Ramos (cell line): Measurements from ENCODE around the gene PRR14.

Experiments
- in situ Hi-C: fragments of 300-500 bp; cut with MboI; formaldehyde crosslinking; loops from one replicate; pipeline ENCODE4 v1.14.3; 2022; ENCODE audit warnings: low sequenced_read_pairs; ENCODE audit not compliant: unreplicated experiment

PRR14 gene

DNA sequence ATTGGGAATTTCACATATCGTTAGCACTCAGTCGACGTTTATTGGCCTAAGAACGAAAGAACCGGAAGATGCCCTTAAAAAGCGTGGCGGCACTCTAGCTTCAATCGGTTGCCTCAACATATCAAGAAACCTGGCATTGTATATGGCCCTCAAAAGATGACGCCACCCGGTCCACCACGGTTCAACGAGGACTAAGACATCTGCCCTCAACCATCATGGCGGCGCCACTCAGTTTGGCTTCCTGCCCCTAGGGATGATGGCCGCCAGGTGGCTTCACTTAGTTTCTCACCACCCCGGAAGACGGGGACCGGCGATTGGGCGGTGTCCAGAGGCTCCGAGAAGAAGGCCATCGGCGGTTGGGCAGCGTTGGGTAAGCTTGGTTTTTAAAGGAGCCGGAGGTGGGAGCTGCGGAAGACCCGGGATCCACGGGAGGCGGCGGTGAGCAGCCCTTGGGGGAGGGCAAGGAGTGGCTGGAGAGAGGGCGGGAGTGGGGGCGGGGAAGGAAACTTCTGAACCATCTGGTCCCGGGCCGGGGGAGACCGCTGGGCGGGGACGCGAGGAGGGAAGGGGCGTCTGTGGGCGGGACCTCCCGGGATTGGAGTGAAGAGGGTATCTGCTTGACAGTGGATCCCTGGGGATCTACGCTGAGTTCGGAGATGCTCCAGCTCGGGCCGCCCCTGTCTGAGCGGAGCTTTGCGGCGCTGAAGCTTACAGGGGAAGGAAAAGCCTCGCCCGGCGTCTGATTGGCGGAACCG is at the start of gene PRR14:
PRR14 (plus strand) TSS at position 592 of the 755 bp plus-strand sequence. CDS start 686 bp downstream, outside the sequence.
- in situ Hi-C loops = loop anchor here (10.0 kb wide), 1 partner anchor 274 kb away; the partner anchor contains the start of gene FBXL19

DNA sequence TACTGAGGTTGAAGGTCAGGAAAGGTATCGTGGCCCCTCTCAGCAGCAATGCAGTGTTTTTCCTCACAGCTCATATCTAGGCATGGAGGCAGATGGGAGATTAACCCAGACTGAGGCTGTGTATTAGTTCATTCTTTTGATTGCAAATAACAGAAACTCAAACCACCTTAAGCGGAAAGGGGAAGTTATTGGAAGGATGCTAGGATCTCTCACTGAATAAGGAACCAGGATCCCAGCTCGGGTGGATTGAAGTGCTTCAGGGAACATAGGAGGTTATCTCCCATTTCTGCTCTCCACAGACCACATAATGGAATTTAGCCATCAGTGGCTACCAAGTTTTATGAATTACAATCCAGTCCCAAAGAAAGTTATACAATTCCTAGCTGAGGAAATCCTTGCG is 48.8 kb upstream of the PRR14 start:
- in situ Hi-C loops = no loop called here

DNA sequence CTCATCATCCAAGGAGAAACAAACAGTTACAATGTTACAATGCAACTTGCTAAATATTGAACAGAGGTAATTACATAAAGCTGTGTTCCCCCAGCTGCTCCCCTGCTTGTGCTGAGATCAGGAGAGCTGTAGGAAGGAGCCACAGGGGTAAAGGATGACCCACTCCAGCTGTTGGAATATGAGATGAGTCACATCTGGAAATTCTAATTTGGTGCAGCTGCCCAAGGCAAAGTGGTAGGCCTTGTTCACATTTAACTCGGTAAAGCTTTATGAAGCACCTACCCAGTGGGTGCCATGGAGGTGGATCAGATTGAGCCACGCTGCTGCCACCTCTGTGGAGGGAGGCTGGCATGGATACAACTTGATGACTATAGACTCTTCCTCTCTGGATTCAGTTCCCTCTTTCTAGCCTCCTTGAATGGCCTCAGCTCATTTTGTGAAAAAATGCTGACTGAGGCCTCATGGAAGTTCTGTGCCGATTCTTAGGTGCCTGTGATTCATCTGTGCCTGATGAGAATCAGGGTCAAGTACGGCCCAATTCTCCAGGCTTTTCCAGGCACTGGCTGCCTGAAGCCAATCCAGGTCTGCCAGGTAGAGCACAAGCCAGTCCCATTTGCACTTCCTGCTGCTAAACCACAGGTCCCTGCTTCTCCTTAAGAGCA is 48.0 kb upstream of the PRR14 start:
- in situ Hi-C loops = no loop called here

DNA sequence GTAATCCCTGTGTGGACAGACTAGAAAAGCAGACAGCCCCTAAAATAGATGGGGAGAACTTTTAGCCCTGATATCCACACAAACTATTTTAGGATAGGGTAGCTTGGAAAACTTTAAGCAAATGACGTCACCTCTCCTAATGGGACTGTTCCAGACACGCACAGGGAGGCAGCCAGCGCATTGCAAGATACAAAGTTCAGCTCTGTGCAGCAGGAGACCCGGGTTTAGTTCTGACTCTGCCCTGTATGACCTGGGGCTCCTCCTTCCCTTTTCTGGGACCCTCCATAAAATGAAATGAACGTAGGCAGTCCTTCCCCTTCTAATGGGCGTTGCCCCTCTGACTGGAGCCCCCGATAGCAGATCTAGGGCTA is 46.8 kb upstream of the PRR14 start:
- in situ Hi-C loops = no loop called here

DNA sequence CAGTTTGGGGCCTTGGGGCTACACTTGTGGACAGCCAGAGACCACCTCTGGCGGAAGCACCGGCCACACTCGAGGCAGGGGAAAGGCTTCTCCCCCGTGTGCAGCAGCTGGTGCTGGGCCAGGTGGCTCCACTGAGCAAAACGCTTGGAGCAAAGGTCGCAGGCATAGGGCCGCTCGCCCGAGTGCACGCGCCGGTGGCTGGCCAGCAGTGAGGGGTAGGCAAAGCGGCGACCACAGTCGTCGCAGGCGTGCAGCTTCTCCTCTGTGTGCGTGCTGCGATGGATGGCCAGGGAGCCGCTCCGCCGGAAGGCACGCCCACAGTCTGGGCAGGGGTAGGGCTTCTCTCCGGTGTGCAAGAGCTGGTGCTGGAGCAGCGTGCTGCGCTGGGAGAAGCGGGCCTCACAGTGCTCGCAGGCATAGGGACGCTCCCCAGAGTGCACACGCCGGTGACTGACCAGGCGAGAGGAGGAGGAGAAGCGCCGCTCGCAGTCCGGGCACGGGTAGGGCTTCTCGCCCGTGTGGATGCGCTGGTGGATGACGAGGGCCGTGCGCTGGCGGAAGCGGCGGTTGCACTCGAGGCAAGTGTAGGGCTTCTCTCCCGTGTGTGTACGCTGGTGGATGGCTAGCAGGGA is 46.3 kb upstream of the PRR14 start:
- in situ Hi-C loops = no loop called here

DNA sequence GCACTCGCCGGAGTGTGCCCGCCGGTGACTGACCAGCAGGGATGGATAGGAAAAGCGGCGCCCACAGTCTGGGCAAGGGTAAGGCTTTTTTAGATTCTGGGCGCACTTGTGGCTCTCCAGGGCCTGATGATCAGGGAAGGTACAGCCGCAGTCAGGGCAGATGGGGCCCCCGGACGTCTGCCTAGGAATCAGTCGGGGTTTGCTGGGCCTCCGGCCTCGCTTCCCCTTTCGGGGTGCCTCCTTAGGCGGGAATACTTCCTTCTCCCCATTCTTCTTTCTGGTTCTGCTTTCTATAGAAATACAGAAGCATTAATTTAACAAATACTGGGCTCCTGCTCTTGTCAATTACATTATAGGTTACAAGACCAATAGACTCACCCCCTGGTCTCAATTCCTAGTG is 45.6 kb upstream of the PRR14 start:
- in situ Hi-C loops = loop anchor here (5.0 kb wide), 1 partner anchor 183 kb away; no protein-coding TSS in a partner anchor

DNA sequence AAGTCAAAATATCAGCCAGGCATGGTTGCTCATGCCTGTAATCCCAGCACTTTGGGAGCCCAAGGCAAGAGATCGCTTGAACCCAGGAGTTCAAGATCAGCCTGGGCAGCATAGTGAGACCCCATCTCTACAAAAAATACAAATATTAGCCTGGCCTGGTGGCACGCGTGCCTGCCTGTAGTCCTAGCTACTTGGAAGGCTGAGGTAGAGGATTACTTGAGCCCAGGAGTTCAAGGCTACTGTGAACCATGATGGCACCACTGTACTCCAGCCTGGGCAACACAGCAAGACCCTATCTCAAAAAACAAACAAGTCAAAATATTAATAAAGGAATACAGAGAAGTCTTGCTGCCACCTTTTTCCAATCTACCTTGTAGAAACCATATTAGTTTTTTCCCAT is 44.8 kb upstream of the PRR14 start:
- in situ Hi-C loops = loop anchor here (5.0 kb wide), 1 partner anchor 184 kb away; no protein-coding TSS in a partner anchor

DNA sequence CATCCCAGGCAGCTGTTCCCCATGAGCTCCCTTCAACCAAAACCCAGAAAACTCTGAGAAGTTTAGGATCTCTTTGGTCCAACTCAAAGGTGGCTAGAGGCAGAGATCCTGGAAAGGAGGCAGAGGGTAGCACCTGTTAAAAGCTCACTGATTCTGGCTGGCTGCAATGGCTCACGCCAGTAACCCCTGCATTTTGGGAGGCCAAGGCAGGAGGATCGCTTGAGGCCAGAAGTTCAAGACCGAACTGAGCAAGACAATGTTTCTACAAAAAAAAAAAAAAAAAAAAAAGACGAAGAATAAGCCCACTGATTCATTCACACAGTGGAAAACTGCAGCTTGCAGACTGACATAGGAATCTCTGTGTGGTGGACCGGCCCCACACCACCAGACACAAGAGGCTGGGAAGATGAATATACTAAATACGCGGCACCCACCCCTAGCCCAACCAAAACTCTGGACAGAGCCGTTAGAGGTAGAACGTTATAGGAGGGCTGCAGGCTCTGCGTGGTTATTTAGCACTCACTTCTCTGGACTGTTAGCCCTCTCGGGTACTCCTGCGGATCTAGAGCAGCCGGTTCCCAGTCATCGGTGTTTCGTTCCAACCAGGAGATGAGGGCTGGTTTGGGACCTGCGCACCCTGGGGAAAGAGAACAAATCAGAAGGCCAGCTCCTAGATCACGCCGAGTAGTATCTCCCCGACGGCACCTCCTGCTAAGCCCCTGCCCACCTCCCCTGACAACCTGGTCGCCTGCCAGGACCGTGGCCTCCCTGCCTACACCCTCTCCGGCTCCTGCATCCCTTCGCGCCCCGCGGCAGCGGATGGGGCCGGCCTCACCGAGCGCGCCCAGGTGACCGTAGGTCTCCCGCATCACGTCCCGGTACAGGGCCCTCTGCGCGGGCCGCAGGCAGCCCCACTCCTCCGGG is 41.5 kb upstream of the PRR14 start:
- in situ Hi-C loops = loop anchor here (5.0 kb wide), 1 partner anchor 187 kb away; no protein-coding TSS in a partner anchor

DNA sequence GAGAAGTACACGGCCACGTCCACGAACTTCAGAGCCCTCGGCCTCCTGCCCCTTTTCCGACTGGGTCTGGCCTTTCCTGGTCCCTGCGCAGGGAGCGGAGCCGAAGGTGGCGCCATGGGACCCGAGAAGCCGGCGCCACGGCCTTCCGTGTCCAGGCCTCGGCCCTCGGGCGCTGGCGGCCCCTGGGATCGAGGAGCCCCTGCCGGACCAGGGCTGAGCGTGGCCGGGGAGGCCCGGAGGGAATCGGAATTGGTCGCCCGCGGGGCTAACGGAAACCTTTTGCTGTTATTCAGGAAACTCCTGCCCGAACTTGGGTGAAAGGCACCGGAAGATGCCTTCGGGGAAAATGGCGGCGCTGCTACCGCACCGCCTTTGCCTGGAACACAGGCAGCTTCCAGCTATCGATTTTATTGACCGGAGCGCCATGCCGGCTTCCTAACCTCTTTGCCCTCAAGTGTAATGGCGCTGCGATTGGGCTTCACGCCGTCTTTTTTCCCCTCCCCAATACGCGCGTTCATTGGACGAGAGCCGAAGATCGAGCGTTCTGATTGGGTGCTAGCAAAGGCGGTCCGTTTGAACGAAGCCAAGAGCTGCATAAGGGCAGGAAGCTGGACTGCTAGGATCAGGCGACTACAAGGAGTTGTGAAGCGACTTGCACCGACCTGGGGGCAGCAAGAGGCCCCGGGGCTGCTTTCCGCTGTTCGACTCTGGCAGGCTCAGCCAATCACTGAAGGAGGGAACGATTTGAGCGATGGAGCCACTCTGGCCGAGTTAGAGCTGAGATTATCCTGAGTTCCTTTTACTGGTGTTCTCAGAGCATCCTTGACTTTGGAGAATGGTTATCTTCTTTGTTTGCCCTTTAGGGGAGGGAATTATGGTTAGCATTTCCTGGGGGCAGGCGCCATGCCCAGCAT is 40.6 kb upstream of the PRR14 start, which contains the start of gene ZNF689:
ZNF689 (minus strand) TSS at position 464 of the 914 bp plus-strand sequence; CDS start at position 116, 348 bp downstream.
- in situ Hi-C loops = loop anchor here (5.0 to 10.0 kb wide), 3 partner anchors 65 to 515 kb away; partner anchors contain the start of genes TBX6 and YPEL3

DNA sequence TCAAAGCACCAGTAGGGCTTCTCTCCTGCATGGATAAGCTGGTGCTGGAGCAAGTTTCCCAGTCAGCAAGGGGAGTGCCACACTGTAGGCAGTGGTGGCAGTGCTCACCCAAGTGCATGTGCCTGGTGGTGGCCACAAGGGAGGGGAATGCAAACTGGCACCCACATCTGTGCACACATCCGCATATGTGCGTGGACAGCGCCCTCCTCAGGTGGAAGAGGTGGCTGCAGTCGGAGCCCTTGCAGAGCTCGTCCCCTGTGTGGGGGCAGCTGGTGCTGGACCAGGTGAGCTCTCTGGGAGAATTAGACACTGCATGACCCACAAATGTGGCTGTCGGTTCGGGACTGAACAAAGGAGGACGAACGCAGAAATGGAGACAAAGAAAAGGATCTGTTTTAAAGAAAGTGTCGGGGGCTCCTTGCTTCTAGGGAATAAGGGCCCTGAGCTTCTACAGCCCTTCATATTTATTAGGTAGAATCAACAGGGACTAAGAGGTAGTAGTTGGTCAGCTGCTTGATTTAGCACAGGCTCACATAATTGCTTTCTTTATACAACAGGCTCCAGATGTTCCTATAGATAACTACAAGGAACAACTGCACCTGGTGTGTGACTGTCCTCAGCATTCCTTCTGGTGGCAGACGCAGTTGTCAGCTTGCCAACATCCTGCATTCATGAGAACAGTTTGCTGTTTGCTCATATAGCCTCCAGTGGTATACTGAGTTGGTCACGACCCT is 35.2 kb upstream of the PRR14 start:
- in situ Hi-C loops = loop anchor here (5.0 to 10.0 kb wide), 3 partner anchors 59 to 521 kb away; partner anchors contain the start of genes TBX6 and YPEL3

DNA sequence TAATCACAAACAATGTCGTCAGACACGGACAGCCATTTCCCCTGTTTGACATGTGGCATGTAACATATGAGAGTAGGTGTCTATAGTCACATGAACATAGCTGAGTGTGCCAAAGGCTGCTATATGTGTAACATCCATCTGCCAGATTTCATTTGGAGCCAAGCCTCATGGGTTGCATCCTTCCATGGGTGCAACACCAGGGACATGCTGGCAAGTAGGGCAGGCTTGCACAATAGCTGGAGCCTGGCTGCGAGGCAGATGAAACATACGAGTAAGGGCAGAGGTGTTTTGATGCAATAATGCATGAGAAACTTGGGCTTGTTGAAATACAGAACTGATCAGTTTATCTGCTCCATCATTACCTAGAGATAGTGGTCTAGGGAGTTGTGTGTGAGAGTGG is 31.6 kb upstream of the PRR14 start:
- in situ Hi-C loops = loop anchor here (5.0 to 10.0 kb wide), 3 partner anchors 56 to 524 kb away; partner anchors contain the start of genes TBX6 and YPEL3

DNA sequence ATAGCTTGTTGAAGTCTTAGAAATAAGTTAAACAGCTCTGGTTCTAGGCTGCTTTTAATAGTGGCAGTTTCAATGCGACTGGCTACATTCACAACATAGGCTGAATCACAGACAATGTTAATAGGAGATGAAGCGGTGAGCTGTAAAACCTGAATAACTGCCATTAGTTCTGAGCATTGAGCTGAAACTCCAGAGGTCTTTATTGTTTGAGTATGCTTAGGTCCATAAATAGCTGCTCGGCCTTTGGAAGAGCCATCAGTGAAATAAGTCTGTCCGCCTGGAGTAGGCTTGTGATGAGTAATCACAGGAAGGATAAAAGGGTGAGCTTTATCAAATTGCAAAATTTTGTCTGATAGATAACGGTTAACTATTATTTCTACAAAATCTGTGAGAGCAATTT is 31.1 kb upstream of the PRR14 start:
- in situ Hi-C loops = loop anchor here (5.0 to 10.0 kb wide), 3 partner anchors 55 to 525 kb away; partner anchors contain the start of genes TBX6 and YPEL3

DNA sequence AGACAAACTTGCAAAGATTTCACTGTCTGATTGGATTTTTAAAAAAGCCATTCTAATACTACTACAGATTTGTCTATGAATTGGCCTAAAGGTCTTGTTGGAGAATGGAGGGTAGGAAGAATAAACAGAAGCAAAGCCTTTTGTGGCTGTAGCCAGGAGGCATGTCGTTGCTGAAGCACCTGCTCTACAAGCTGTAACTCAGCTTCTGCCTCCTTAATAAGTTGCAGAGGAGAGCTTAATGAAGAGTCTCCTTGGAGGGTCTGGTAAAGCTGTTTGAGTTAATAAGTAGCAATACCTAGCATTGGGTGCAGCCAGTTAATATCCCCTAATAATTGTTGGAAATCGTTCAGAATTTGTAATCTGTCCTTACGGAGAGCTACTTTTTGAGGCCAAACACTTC is 30.6 kb upstream of the PRR14 start:
- in situ Hi-C loops = no loop called here

DNA sequence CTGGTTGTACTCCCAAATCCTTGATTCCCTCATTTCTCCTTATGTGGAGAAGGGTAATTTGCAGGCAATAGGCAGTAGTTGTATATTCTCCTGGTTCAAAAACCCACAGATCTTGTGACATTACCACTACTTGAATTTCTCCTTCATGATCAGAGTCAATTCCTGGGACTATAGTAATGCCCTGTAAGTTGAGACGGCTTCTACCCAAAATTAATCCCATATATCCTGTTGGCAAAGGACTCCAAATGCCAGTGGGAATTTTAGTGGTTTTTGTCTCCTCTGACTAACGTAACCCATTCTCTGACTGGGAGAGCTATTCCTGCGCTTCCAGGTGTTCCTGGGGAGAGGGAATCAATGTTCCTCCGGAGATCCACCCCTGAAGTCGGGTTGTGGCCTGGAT is 29.0 kb upstream of the PRR14 start:
- in situ Hi-C loops = no loop called here

DNA sequence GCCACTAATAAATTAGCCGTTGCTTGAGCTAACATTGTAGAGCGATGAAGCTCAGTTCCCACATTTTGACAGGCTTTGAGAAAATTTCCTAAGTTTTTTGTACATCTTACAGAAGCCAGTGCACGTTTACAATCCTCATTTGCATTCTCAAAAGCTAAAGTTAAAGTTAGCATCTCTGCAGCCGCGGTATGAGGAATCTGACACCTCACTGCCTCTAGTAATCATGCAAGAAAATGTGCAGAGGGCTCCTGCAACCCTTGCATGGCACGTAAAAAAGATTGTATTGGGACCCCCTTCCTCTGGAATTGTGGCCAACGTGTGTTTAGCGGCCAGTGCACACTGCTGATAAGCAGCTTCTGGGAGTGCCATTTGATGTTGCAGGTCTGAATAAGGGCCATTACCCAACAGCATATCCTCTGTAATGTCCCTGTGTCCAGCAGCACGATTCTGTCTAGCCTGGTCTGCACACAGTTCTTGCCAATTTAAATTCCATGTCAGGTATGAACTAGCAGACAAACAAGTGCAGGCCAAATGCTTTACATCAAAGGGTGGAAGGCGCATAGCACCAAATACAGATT is 28.2 kb upstream of the PRR14 start:
- in situ Hi-C loops = no loop called here

DNA sequence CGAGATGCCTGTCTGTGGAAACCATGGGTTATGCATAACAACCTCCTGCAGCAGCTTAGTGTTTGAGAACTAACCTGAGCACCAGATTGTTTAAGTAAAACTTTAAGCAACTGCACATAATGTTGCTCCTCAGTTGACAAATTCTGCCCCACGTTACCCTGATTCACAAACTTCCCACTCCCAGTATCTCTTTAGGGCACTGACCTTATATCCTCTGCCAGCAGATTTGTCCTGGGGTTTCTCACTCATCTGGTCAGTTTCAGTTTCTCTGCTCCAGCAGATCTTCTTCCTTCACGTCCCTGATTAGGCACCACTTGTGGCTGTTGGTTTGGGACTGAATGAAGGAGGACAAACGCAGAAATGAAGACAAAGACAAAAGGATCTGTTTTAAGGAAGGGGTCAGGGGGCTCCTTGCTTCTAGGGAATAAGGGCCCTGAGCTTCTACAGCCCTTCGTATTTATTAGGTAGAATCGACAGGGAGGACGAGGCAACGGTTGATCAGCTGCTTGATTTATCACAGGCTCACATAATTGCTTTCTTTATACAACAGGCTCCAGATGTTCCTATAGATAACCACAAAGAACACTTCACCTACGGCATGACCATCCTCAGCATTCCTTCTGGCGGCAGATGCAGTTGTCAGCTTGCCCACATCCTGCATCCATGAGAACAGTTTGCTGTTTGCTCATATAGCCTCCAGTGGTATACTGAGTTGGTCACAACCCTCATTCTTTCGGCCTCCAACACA is 27.1 kb upstream of the PRR14 start:
- in situ Hi-C loops = no loop called here

DNA sequence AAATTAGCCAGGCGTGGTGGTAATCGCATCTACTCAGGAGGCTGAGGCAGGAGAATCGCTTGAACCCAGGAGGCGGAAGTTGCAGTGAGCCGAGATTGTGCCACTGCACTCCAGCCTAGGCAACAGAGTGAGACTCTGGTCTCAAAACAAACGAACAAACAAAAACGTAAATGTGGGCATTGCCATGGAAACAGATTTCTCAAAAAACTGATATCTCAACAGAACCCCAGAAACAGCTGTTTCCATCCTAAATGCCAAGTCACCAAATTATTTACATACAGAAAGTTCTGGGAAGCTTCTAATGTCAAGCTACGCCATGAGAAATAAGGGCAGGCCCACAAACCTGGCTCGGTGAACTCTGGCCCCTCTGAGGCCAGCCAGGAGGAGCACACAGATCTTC is 24.5 kb upstream of the PRR14 start:
- in situ Hi-C loops = no loop called here
